Neural cell (in vitro differentiated cells): ENCODE results near the gene YIPF4. TPM values are rescaled to one million over a fixed set of nuclear protein-coding genes. Genes with fewer than 3 reads are reported as not detected.

Experiments used
- H2AFZ ChIP-seq: fragments of 200-600, 300-800 bp; sonication (generic), shearing (Covaris generic); 2 replicates; pipeline ENCODE4 v1.6.0; 2014; ENCODE audit warnings: low read depth, mild to moderate bottlenecking, antibody characterized with exemption, low read length, moderate library complexity
- H3F3A ChIP-seq: fragments of 200-600 bp; shearing (Covaris generic); 2 replicates; pipeline ENCODE4 v1.6.1; 2016; ENCODE audit warnings: mild to moderate bottlenecking, moderate library complexity, mixed read lengths, antibody characterized with exemption, low read length; ENCODE audit not compliant: insufficient read depth, poor library complexity, severe bottlenecking
- H3K27ac ChIP-seq: fragments of 200-600, 300-800 bp; sonication (generic), shearing (Covaris generic); 2 replicates; pipeline ENCODE4 v1.5.1; 2014; ENCODE audit warnings: mild to moderate bottlenecking, low read length, moderate library complexity
- H3K27me3 ChIP-seq: fragments of 300-800, 200-600 bp; sonication (generic), shearing (Covaris generic); 2 replicates; pipeline ENCODE4 v1.6.0; 2014; ENCODE audit warnings: mild to moderate bottlenecking, low read depth, low read length, moderate library complexity; ENCODE audit not compliant: insufficient read depth
- H3K36me3 ChIP-seq: fragments of 300-800, 200-600 bp; sonication (generic), shearing (Covaris generic); 2 replicates; pipeline ENCODE4 v1.5.1; 2014; ENCODE audit warnings: mild to moderate bottlenecking, antibody characterized with exemption, low read length, moderate library complexity; ENCODE audit not compliant: insufficient read depth
- H3K4me2 ChIP-seq: fragments of 300-800, 200-600 bp; sonication (generic), shearing (Covaris generic); 2 replicates; pipeline ENCODE4 v1.6.0; 2014; ENCODE audit warnings: mild to moderate bottlenecking, low read length
- H3K4me3 ChIP-seq: fragments of 300-800, 200-600 bp; sonication (generic), shearing (Covaris generic); 2 replicates; pipeline ENCODE4 v1.5.1; 2014; ENCODE audit warnings: mild to moderate bottlenecking, low read length, moderate library complexity
- H3K79me2 ChIP-seq: fragments of 200-600 bp; shearing (Covaris generic); replicated peaks from 2 replicates; pipeline ENCODE4 v1.6.0; 2014; ENCODE audit warnings: mild to moderate bottlenecking, low read length, moderate library complexity; ENCODE audit not compliant: insufficient read depth
- H3K9ac ChIP-seq: fragments of 300-800, 200-600 bp; sonication (generic), shearing (Covaris generic); 2 replicates; pipeline ENCODE4 v1.6.1; 2016; ENCODE audit warnings: mild to moderate bottlenecking, low read length, mixed read lengths
- H3K9me2 ChIP-seq: fragments of 200-600 bp; shearing (Covaris generic); 2 replicates; pipeline ENCODE4 v1.6.1; 2016; ENCODE audit warnings: mild to moderate bottlenecking, low read length, mixed read lengths; ENCODE audit not compliant: insufficient read depth
- H3K9me3 ChIP-seq: fragments of 200-600, 300-800 bp; sonication (generic), shearing (Covaris generic); 2 replicates; pipeline ENCODE4 v1.6.1; 2016; ENCODE audit warnings: mild to moderate bottlenecking, mixed run types, low read length, moderate library complexity, mixed read lengths
- H4K20me1 ChIP-seq: fragments of 200-600 bp; shearing (Covaris generic); 2 replicates; pipeline ENCODE4 v1.6.1; 2016; ENCODE audit warnings: mild to moderate bottlenecking, mixed run types; ENCODE audit not compliant: insufficient read depth
- EP300 ChIP-seq: fragments of 450-650 bp; conservative IDR thresholded peaks from 2 replicates; pipeline ENCODE4 v1.6.1; 2014; ENCODE audit warnings: antibody characterized with exemption, mild to moderate bottlenecking, moderate library complexity; ENCODE audit not compliant: poor library complexity, severe bottlenecking
- EZH2 ChIP-seq: fragments of 200-600, 300-800 bp; shearing (Covaris generic), sonication (generic); IDR thresholded peaks from 2 replicates; pipeline ENCODE4 v1.6.1; 2014; ENCODE audit warnings: antibody characterized with exemption, low read length, borderline replicate concordance, mild to moderate bottlenecking; ENCODE audit not compliant: insufficient read depth, poor library complexity, severe bottlenecking
- MXI1 ChIP-seq: fragments of 450-650 bp; conservative IDR thresholded peaks from 2 replicates; pipeline ENCODE4 v1.6.1; 2014; ENCODE audit warnings: antibody characterized with exemption, mild to moderate bottlenecking; ENCODE audit not compliant: poor library complexity, severe bottlenecking
- POLR2AphosphoS5 ChIP-seq: IDR thresholded peaks from 2 replicates; pipeline ENCODE4 v1.6.1; 2012
- RAD21 ChIP-seq: fragments of 450-650 bp; conservative IDR thresholded peaks from 2 replicates; pipeline ENCODE4 v1.6.1; 2014; ENCODE audit warnings: antibody characterized with exemption, mild to moderate bottlenecking, moderate library complexity
- SMC3 ChIP-seq: fragments of 450-650 bp; conservative IDR thresholded peaks from 2 replicates; pipeline ENCODE4 v1.6.1; 2014; ENCODE audit warnings: antibody characterized with exemption, mild to moderate bottlenecking, moderate library complexity; ENCODE audit not compliant: poor library complexity
- TAF1 ChIP-seq: IDR thresholded peaks from 2 replicates; pipeline ENCODE4 v1.6.1; 2012; ENCODE audit warnings: low read depth
- polyA plus RNA-seq: library from polyadenylated mRNA; depleted of rRNA; stranded (reverse); fragments of >200 nt; gene quantifications from 2 replicates; pipeline ENCODE4 v1.2.3, GENCODE V29; 2014
- TF ChIP-seq, protein P1 (sequence below): IDR thresholded peaks from 2 replicates; pipeline ENCODE4 v1.6.1; 2012; ENCODE audit warnings: borderline replicate concordance
- TF ChIP-seq, protein P2 (sequence below): fragments of 450-650 bp; IDR thresholded peaks from 2 replicates; pipeline ENCODE4 v1.5.1; 2014; ENCODE audit warnings: antibody characterized with exemption, mild to moderate bottlenecking, moderate library complexity; ENCODE audit not compliant: poor library complexity, severe bottlenecking

The YIPF4 gene
- polyA plus RNA-seq, 1 donor from 2014 or later = 33.5 TPM

- Histone ChIP-seq H3K79me2 (no peaks in the 10 kb centered on the region), H3F3A (no peaks in the 10 kb centered on the region), H3K27me3 (no peaks in the 10 kb centered on the region), H3K27ac (no peak overlapping the region), H3K4me3 (no peak overlapping the region), H2AFZ (no peak overlapping the region), H3K36me3 (no peaks in the 10 kb centered on the region), H3K4me2 (no peak overlapping the region), H3K9me3 (no peaks in the 10 kb centered on the region), H3K9me2 (no peaks in the 10 kb centered on the region), H3K9ac (no peak overlapping the region), H4K20me1 (no peaks in the 10 kb centered on the region)
- TF ChIP-seq EZH2 (no peak), POLR2AphosphoS5 (no peak), EP300 (no peak), TAF1 (no peak), RAD21 (no peak), MXI1 (no peak), SMC3 (no peak)
- TF ChIP-seq, protein P1, sequence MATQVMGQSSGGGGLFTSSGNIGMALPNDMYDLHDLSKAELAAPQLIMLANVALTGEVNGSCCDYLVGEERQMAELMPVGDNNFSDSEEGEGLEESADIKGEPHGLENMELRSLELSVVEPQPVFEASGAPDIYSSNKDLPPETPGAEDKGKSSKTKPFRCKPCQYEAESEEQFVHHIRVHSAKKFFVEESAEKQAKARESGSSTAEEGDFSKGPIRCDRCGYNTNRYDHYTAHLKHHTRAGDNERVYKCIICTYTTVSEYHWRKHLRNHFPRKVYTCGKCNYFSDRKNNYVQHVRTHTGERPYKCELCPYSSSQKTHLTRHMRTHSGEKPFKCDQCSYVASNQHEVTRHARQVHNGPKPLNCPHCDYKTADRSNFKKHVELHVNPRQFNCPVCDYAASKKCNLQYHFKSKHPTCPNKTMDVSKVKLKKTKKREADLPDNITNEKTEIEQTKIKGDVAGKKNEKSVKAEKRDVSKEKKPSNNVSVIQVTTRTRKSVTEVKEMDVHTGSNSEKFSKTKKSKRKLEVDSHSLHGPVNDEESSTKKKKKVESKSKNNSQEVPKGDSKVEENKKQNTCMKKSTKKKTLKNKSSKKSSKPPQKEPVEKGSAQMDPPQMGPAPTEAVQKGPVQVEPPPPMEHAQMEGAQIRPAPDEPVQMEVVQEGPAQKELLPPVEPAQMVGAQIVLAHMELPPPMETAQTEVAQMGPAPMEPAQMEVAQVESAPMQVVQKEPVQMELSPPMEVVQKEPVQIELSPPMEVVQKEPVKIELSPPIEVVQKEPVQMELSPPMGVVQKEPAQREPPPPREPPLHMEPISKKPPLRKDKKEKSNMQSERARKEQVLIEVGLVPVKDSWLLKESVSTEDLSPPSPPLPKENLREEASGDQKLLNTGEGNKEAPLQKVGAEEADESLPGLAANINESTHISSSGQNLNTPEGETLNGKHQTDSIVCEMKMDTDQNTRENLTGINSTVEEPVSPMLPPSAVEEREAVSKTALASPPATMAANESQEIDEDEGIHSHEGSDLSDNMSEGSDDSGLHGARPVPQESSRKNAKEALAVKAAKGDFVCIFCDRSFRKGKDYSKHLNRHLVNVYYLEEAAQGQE = no peak
- TF ChIP-seq, protein P2, sequence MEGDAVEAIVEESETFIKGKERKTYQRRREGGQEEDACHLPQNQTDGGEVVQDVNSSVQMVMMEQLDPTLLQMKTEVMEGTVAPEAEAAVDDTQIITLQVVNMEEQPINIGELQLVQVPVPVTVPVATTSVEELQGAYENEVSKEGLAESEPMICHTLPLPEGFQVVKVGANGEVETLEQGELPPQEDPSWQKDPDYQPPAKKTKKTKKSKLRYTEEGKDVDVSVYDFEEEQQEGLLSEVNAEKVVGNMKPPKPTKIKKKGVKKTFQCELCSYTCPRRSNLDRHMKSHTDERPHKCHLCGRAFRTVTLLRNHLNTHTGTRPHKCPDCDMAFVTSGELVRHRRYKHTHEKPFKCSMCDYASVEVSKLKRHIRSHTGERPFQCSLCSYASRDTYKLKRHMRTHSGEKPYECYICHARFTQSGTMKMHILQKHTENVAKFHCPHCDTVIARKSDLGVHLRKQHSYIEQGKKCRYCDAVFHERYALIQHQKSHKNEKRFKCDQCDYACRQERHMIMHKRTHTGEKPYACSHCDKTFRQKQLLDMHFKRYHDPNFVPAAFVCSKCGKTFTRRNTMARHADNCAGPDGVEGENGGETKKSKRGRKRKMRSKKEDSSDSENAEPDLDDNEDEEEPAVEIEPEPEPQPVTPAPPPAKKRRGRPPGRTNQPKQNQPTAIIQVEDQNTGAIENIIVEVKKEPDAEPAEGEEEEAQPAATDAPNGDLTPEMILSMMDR = no peak
Measured at GRCh38 chr2:32262105-32262504, 15.6 kb upstream of the YIPF4 start.

GRCh38 chr2:32264422-32265105, 13.1 kb upstream of the YIPF4 start, which contains the start of gene NLRC4:
Gene NLRC4 (minus strand): TSS chr2:32264886. CDS start chr2:32256775, 8,111 bp downstream.
- no peak within 1 kb of the TSS for H2AFZ ChIP-seq

More at GRCh38 chr2:32264422-32265105, 13.1 kb upstream of the YIPF4 start, which contains the start of gene NLRC4:
- H3F3A ChIP-seq = no peaks in the 10 kb centered on the region
- no peaks in the 10 kb centered on the region for H3K36me3 ChIP-seq
- H4K20me1 ChIP-seq = no peaks in the 10 kb centered on the region
- H3K9me3 ChIP-seq = no peaks in the 10 kb centered on the region
- no peaks in the 10 kb centered on the region for H3K27me3 ChIP-seq
- no peaks in the 10 kb centered on the region for H3K79me2 ChIP-seq
- no peak within 1 kb of the TSS for H3K9ac ChIP-seq
- no peaks in the 10 kb centered on the region for H3K9me2 ChIP-seq
- H3K4me2 ChIP-seq = no peak within 1 kb of the TSS
- H3K27ac ChIP-seq = no peak within 1 kb of the TSS
- no peak within 1 kb of the TSS for H3K4me3 ChIP-seq
- TF ChIP-seq SMC3 (no peak), RAD21 (no peak), EZH2 (no peak)
- TF ChIP-seq, protein P2 = no peak
